ENCODE results near the gene JAG2.

JAG2 gene

GRCh38 chr14:105153739-105154475, 14.7 kb downstream of the JAG2 start:
- FAIRE-seq: no peak
- no peak for DNase-seq (ENCODE audit: extremely low spot score, insufficient read length, low read depth)

GRCh38 chr14:105153331-105153731, 15.2 kb downstream of the JAG2 start:
- FAIRE-seq (no peak), DNase-seq (ENCODE audit: extremely low spot score, insufficient read length, low read depth) (no peak)

GRCh38 chr14:105152794-105153241, 15.8 kb downstream of the JAG2 start:
- FAIRE-seq (no peak), DNase-seq (ENCODE audit: extremely low spot score, insufficient read length, low read depth) (no peak)

- DNase-seq (ENCODE audit: extremely low spot score, insufficient read length, low read depth) (no peak), FAIRE-seq (no peak)
These were observed 16.5 kb downstream of the JAG2 start for GRCh38 chr14:105151838-105152793.

GRCh38 chr14:105151084-105151837, 17.3 kb downstream of the JAG2 start:
- no peak for FAIRE-seq
- DNase-seq (ENCODE audit: extremely low spot score, insufficient read length, low read depth): no peak

GRCh38 chr14:105150368-105151083, 18.1 kb downstream of the JAG2 start:
- FAIRE-seq (no peak), DNase-seq (ENCODE audit: extremely low spot score, insufficient read length, low read depth) (no peak)

- DNase-seq (ENCODE audit: extremely low spot score, insufficient read length, low read depth) (no peak), FAIRE-seq (no peak)
These were observed 18.6 kb downstream of the JAG2 start for GRCh38 chr14:105150026-105150367.

- FAIRE-seq (no peak), DNase-seq (ENCODE audit: extremely low spot score, insufficient read length, low read depth) (no peak)
These were observed 19.3 kb downstream of the JAG2 start for GRCh38 chr14:105149146-105149781.

DNA sequence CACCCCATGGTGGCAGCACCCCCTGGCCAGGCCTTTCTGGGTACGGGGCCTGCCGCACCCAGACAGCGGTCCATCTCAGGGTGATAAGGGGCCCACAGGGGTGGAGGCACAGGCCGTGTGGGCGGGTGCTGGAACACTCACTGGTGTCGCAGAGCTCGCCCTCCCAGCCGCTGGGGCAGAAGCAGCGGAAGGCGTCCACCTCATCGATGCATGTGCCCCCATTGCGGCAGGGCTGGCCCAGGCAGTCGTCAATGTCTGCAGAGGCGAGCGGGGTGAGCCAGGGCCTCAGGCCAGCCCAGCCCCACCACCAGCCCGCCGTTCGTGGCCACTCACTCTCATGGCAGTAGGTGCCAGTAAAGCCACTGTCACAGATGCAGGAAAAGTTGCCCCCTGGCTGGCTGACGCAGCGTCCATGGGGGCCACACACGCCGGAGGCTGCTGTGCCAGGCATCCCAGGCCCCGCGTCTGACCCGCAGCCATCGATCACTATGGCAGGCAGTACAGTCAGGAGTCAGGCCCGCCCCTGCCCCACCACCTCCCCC, 19.9 kb downstream of the JAG2 start:
- FAIRE-seq: no peak
- no peak for DNase-seq (ENCODE audit: extremely low spot score, insufficient read length, low read depth)

GRCh38 chr14:105147671-105148603, 20.6 kb downstream of the JAG2 start:
- no peak for DNase-seq (ENCODE audit: extremely low spot score, insufficient read length, low read depth)
- no peak for FAIRE-seq

DNA sequence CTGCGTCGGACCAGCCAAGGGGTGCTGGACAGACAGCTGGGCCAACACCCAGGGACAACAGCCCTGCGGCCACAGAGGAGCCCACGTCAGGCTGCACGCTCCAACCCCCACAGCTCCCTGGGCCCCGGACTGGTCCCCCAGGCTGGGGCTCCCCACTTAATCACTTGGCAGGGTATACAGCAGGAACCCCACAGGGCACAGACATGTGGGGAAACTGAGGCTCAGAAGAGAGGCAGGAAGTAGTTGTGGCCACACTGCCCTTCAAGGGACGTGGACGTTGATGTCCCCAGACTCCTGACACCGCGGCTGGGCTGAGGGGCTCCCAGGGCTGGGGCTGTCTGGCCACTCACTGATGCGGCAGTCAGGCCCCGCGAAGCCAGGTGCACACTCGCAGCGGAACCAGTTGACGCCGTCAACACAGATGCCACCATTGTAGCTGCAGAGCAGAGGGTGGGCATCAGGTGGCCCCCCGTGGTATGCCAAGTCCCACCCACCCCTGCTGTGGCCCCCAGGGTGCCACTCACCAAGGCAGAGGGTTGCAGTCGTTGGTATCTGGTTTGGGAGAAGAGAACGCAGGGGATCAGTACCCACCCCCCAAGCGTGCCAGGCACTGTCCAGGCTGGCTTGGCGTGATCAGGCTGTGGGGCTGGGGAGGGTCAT, 21.5 kb downstream of the JAG2 start:
- DNase-seq (ENCODE audit: extremely low spot score, insufficient read length, low read depth): no peak
- no peak for FAIRE-seq

DNA sequence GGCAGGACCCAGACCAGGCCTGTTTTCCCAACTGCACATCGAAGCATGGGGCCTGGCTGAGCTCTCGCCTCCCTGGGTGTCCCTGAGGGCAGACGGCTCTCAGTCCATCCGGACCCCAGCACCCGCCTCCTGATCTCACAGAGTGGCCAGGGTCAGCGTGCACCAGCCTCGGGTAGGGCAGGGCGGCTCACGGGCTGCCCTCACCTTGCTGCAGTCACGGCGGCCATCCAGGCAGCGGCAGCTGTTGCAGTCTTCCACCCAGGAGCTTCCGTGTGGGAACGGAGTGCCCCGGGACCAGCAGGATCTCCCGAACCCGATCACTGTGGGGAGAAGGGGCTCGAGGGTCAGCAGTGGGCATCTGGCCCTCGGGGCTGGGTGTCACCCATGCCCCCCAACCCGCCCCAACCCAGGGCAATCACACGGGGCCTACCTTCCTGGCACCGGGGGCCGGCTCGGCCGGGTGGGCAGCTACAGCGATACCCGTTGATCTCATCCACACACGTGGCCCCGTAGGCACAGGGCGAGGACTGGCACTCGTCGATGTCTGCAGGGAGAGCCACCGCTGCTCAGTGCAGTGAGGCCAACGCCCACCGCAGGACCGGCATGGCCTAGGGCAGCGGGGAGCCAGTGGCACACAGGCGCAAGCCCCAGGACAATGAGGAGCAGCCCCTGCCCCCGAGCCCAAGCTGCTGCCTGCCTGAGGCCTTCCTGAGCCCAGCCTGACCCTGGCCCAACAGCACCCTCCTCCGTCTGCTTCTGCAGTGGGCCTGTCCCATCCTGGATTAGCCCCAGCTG, 22.2 kb downstream of the JAG2 start:
- FAIRE-seq: no peak
- no peak for DNase-seq (ENCODE audit: extremely low spot score, insufficient read length, low read depth)

- DNase-seq (ENCODE audit: extremely low spot score, insufficient read length, low read depth) (no peak), FAIRE-seq (no peak)
These were observed 23.0 kb downstream of the JAG2 start for GRCh38 chr14:105145381-105146180.

DNA sequence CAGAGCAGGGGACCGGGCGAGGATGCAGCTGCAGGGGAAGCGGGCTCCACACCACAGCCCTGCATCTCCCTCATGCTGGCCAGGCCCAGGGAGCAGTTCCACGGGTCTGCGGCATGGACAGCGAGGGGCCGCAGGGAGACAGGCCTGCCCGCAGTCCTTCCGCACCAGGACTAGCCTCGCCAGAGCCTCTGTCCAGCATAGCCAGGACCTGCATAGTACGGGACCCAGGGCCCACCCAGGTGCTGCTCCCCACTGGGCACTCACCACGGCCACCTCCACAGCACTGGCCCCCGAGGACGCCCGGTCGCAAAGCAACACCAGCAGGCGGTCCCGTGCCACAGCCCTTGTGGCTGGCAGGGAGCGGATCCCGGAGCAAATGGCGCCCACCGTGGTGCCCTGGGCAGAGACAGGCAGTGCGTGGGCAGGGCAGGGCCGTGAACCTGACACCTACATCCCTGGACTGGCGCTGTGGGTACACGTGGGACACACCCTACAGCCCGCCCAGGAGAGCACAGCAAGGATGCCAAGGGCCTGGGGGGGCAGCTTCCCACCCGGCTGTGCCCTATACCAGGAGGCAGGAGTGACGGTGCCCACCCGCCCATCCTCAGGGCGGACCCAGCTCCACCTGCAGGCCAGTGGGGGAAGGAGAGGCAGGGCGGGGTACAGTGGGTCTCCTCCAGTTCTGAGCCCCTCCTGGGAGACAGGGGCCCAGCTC, 23.8 kb downstream of the JAG2 start:
- DNase-seq (ENCODE audit: extremely low spot score, insufficient read length, low read depth) (no peak), FAIRE-seq (no peak)

DNA sequence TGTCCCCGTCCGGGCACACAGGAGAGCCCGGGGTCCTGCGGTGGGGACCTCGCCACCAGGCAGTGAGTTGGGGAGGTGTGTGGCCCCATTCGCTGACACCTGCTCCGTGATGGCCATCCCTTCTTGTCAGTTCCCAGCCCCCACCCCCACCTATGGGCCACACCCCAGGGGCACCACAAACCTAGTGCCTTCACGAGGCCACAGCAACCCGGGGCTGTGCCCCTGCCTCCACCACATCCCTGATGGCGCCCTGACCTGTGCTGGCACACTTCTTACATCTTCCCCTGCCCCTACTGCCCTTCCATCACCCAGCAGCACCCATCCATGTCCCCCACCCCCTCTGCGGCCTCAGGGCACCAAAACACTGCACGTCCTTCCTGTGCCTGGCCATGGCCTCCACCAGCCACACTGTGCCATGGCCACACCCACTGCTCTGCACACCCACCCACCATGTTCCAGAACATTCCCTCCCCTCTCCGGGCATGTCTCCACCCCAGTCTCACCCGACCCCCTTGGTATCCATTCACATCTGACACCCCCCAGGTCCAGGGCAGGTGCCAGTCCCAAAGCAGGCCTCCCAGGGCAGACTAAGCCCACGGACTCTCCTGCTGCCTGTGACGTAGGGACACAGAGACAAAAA, 24.4 kb downstream of the JAG2 start:
- FAIRE-seq (no peak), DNase-seq (ENCODE audit: extremely low spot score, insufficient read length, low read depth) (no peak)
